ENCODE data around the gene CYP2R1. TPM values are rescaled to one million over a fixed set of nuclear protein-coding genes. Genes with fewer than 3 reads are reported as not detected.
A peak's percentile ranks its signal among the peaks of the same experiment; 100 is the strongest.

The CYP2R1 gene, protein sequence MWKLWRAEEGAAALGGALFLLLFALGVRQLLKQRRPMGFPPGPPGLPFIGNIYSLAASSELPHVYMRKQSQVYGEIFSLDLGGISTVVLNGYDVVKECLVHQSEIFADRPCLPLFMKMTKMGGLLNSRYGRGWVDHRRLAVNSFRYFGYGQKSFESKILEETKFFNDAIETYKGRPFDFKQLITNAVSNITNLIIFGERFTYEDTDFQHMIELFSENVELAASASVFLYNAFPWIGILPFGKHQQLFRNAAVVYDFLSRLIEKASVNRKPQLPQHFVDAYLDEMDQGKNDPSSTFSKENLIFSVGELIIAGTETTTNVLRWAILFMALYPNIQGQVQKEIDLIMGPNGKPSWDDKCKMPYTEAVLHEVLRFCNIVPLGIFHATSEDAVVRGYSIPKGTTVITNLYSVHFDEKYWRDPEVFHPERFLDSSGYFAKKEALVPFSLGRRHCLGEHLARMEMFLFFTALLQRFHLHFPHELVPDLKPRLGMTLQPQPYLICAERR
- 23.2 TPM for polyA plus RNA-seq (2013, experiment 1 of 4)
- polyA plus RNA-seq (2013, experiment 2 of 4): 20.6 TPM
- 19.2 TPM for polyA plus RNA-seq (2013, experiment 3 of 4)
- polyA plus RNA-seq (2013, experiment 4 of 4): 20.8 TPM

DNA sequence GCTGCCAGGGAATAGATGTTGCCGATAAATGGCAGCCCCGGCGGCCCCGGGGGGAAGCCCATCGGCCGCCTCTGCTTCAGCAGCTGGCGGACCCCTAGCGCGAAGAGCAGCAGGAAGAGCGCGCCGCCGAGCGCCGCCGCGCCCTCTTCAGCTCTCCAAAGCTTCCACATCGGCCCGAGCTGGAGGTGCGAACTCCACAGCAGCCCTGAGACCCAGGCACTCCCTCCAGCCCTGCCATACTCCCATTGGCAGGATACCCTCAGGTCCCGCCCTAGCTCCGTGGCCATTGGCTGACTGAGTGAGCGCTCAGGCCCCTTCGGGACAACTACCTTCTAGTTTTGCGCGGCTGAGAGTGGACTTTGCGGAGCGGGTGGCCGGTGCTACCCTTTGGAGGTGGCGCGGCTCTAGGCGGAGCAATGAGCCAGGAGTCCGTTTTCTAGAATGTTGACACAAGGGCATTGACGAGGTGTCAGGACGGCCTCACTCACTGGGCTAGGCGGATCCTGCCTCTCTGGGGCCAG, at the start of gene CYP2R1:
CYP2R1 (minus strand) TSS at position 196 of the 521 bp plus-strand sequence; CDS start at position 170, 26 bp downstream.
- Histone ChIP-seq H3K9me3 (ENCODE audit: control insufficient read depth, low read length) (no peaks in the 10 kb centered on the region), H3K4me1 (ENCODE audit: control insufficient read depth, insufficient read depth, low read length) (no peaks in the 10 kb centered on the region), H3K27me3 (ENCODE audit: control insufficient read depth, insufficient read depth, low read length, poor library complexity, severe bottlenecking) (peaks cover 11% of the 10 kb centered on the region), H3K36me3 (ENCODE audit: control insufficient read depth, insufficient read depth, low read length) (no peaks in the 10 kb centered on the region), H3K27ac (ENCODE audit: insufficient read depth, low read depth, low read length, poor library complexity, severe bottlenecking) (no peak within 1 kb of the TSS), H3K4me3 (ENCODE audit: insufficient read depth, low read depth, low read length) (peak within 1 kb of the TSS; percentile 50)
- WGBS, 2 experiments: 2 to 3% methylated on average over 36 of the region's 36 CpGs

DNA sequence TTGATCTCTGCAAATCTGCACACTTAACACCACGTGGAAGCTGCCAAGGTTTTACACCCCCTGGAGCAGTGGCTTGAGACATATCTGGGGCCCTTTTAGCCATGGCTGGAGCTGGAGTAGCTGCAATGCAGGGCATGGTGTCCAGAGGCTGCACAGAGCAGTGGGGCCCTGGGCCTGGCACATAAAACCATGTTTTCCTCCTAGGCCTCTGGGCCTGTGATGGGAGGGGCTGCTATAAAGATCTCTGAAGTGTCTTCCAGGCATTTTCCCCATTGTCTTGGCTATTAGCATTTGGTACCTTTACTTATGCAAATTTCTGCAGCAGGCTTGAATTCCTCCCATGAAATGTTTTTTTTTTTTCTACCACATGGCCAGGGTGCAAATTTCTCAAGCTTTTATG, 46.9 kb upstream of the CYP2R1 start:
- Histone ChIP-seq H3K27me3 (ENCODE audit: control insufficient read depth, insufficient read depth, low read length, poor library complexity, severe bottlenecking) (no peaks in the 10 kb centered on the region), H3K4me3 (ENCODE audit: insufficient read depth, low read depth, low read length) (no peak overlapping the region), H3K4me1 (ENCODE audit: control insufficient read depth, insufficient read depth, low read length) (no peaks in the 10 kb centered on the region), H3K9me3 (ENCODE audit: control insufficient read depth, low read length) (no peaks in the 10 kb centered on the region), H3K36me3 (ENCODE audit: control insufficient read depth, insufficient read depth, low read length) (no peaks in the 10 kb centered on the region), H3K27ac (ENCODE audit: insufficient read depth, low read depth, low read length, poor library complexity, severe bottlenecking) (no peak overlapping the region)
- WGBS, 2 experiments: 82 to 90% methylated on average over 1 of the region's 1 CpG

DNA sequence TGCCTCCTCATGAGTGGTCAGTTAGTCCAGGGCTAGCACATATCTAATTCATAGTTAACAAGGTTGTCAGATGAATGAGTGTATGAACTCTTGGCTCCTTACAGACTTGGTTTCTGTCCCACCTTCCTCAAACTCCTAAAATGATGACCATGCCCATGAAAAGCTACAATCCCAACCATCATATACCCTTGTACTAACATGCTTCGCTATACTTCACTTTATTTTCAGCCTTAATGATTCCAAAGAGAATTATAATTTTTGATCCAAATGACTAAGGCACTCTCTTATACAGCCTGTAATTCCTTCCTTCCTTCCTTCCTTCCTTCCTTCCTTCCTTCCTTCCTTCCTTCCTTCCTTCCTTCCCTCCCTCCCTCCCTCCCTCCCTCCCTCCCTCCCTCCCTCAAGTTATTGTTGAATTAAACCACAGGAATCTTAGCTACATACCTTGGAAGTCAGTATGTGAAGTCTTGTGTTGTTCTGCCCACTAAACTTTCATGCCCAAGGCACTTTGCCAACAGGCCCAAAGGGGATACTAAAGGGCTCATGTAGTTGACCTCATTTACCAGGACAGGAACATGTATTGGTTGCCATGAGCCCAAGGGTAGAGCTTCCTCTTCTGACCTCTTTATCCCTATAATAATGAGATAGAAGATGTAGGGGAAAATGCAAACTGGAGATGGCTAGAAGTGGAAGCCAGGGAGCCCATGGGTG, 42.8 kb upstream of the CYP2R1 start:
- 85 to 91% methylated on average over 1 of the region's 1 CpG for WGBS, 2 experiments
- H3K36me3 ChIP-seq (ENCODE audit: control insufficient read depth, insufficient read depth, low read length): no peaks in the 10 kb centered on the region

DNA sequence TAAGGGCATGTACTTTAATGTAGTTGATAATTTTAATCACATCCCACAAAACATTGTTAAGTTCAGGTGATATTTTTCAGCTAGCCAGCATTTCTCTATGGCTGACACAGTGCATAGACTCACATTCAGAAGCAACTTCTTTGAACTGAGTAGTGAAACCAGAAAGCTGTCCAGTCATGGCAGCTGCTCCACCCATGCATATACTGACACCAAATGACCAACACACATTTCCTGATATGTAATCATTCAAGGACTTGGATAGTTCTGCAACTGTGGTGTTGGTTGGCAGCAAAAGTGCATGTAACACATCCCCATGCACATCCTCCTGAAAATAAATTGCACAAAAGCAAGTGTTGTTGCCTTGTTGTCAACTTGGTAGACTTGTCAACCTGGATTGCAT, 40.4 kb upstream of the CYP2R1 start:
- Histone ChIP-seq H3K27me3 (ENCODE audit: control insufficient read depth, insufficient read depth, low read length, poor library complexity, severe bottlenecking) (no peaks in the 10 kb centered on the region), H3K36me3 (ENCODE audit: control insufficient read depth, insufficient read depth, low read length) (no peaks in the 10 kb centered on the region), H3K4me3 (ENCODE audit: insufficient read depth, low read depth, low read length) (no peak overlapping the region), H3K9me3 (ENCODE audit: control insufficient read depth, low read length) (no peaks in the 10 kb centered on the region), H3K4me1 (ENCODE audit: control insufficient read depth, insufficient read depth, low read length) (no peaks in the 10 kb centered on the region), H3K27ac (ENCODE audit: insufficient read depth, low read depth, low read length, poor library complexity, severe bottlenecking) (no peak overlapping the region)

More for the DNA sequence above, 42.8 kb upstream of the CYP2R1 start:
- no peaks in the 10 kb centered on the region for H3K4me1 ChIP-seq (ENCODE audit: control insufficient read depth, insufficient read depth, low read length)
- no peaks in the 10 kb centered on the region for H3K27me3 ChIP-seq (ENCODE audit: control insufficient read depth, insufficient read depth, low read length, poor library complexity, severe bottlenecking)
- H3K9me3 ChIP-seq (ENCODE audit: control insufficient read depth, low read length): no peaks in the 10 kb centered on the region
- H3K27ac ChIP-seq (ENCODE audit: insufficient read depth, low read depth, low read length, poor library complexity, severe bottlenecking): no peak overlapping the region
- no peak overlapping the region for H3K4me3 ChIP-seq (ENCODE audit: insufficient read depth, low read depth, low read length)

DNA sequence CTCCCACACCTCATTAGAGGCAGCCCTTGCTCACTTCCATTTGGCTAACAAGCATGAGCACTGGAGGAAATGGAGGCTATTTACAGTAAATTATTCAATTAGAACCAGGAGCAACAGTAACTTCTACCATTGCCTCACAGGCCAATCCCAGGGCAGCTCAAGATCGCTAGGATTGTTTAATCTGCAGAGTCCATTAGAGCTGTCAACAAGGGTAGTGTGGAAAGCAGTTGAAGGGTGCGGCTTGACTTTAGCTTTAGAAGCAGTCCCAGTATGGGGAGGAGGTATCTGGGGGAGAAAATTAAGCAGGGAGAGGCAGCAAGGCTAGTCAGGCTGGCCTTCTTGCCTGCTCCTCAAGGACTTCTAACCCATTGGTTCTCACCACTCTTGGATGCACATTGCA, 38.3 kb upstream of the CYP2R1 start:
- Histone ChIP-seq H3K27ac (ENCODE audit: insufficient read depth, low read depth, low read length, poor library complexity, severe bottlenecking) (no peak overlapping the region), H3K4me3 (ENCODE audit: insufficient read depth, low read depth, low read length) (no peak overlapping the region), H3K4me1 (ENCODE audit: control insufficient read depth, insufficient read depth, low read length) (no peaks in the 10 kb centered on the region), H3K9me3 (ENCODE audit: control insufficient read depth, low read length) (no peaks in the 10 kb centered on the region), H3K27me3 (ENCODE audit: control insufficient read depth, insufficient read depth, low read length, poor library complexity, severe bottlenecking) (no peaks in the 10 kb centered on the region), H3K36me3 (ENCODE audit: control insufficient read depth, insufficient read depth, low read length) (no peaks in the 10 kb centered on the region)
- WGBS, 2 experiments: 92 to 96% methylated on average over 2 of the region's 2 CpGs

DNA sequence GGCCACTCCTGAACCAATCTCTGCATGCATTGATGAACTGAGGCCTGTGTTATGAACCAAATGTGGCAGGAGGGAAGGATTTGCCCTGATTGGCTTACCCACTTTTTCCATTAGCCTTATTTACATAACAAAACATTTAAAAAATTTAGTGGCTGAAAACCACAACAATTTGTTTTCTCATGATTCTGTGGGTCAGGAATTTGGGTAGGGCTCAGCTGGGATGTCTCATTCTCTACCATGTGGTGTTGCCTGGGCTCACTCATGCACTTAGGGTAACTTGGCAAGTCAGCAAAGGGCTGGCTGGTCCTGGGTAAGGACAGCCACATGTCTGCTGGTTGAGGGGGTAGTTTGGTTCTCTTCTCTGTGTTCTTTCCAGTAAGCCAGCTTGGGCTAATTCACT, 35.1 kb upstream of the CYP2R1 start:
- no peak overlapping the region for H3K4me3 ChIP-seq (ENCODE audit: insufficient read depth, low read depth, low read length)
- H3K4me1 ChIP-seq (ENCODE audit: control insufficient read depth, insufficient read depth, low read length): no peaks in the 10 kb centered on the region
- no peak overlapping the region for H3K27ac ChIP-seq (ENCODE audit: insufficient read depth, low read depth, low read length, poor library complexity, severe bottlenecking)
- no peaks in the 10 kb centered on the region for H3K36me3 ChIP-seq (ENCODE audit: control insufficient read depth, insufficient read depth, low read length)
- H3K27me3 ChIP-seq (ENCODE audit: control insufficient read depth, insufficient read depth, low read length, poor library complexity, severe bottlenecking): no peaks in the 10 kb centered on the region
- no peaks in the 10 kb centered on the region for H3K9me3 ChIP-seq (ENCODE audit: control insufficient read depth, low read length)

DNA sequence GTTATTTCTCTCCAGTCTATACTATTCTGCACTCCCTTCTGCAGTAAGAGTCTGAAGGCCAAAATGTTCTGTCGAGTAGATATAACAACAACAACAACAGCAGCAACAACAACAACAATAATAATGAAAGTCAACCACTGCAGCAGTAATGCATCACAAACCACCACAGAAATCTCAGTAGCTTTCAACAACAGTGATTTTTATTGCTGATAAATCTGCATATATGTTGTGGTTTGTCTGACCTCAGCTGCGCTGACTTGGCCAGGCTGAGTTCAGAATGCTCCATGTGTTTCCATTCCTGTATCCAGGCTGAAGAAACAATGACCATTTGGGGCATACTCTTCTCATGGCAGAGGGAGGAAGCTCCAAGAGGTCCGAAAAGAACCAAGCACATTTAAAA, 32.3 kb upstream of the CYP2R1 start:
- no peak overlapping the region for H3K4me3 ChIP-seq (ENCODE audit: insufficient read depth, low read depth, low read length)
- no peaks in the 10 kb centered on the region for H3K4me1 ChIP-seq (ENCODE audit: control insufficient read depth, insufficient read depth, low read length)
- no peaks in the 10 kb centered on the region for H3K27me3 ChIP-seq (ENCODE audit: control insufficient read depth, insufficient read depth, low read length, poor library complexity, severe bottlenecking)
- WGBS, 2 experiments: 84 to 92% methylated on average over 3 of the region's 3 CpGs
- H3K9me3 ChIP-seq (ENCODE audit: control insufficient read depth, low read length): no peaks in the 10 kb centered on the region
- H3K36me3 ChIP-seq (ENCODE audit: control insufficient read depth, insufficient read depth, low read length): no peaks in the 10 kb centered on the region
- no peak overlapping the region for H3K27ac ChIP-seq (ENCODE audit: insufficient read depth, low read depth, low read length, poor library complexity, severe bottlenecking)

DNA sequence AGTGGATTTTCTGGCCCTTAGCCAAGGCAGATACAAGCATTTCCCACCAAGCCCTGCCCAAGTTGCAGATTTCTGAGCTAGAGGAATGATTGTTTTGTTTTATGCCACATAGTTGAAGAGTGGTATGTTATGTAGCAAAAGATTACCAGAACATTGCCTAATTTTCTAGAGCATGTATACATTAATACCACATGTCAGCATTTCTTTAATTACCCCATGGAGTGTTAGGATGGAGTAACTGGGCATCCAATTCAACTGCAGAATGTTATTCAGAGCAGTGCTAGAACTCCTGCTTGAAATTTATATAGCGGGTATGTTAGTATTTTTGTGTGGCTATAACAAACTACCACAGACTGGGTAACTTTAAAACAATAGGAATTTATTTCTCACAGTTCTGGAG, 24.4 kb upstream of the CYP2R1 start:
- Histone ChIP-seq H3K4me1 (ENCODE audit: control insufficient read depth, insufficient read depth, low read length) (no peaks in the 10 kb centered on the region), H3K36me3 (ENCODE audit: control insufficient read depth, insufficient read depth, low read length) (no peaks in the 10 kb centered on the region), H3K27ac (ENCODE audit: insufficient read depth, low read depth, low read length, poor library complexity, severe bottlenecking) (no peak overlapping the region), H3K27me3 (ENCODE audit: control insufficient read depth, insufficient read depth, low read length, poor library complexity, severe bottlenecking) (no peaks in the 10 kb centered on the region), H3K4me3 (ENCODE audit: insufficient read depth, low read depth, low read length) (no peak overlapping the region), H3K9me3 (ENCODE audit: control insufficient read depth, low read length) (no peaks in the 10 kb centered on the region)
- WGBS, 2 experiments: 73 to 100% methylated on average over 1 of the region's 1 CpG

DNA sequence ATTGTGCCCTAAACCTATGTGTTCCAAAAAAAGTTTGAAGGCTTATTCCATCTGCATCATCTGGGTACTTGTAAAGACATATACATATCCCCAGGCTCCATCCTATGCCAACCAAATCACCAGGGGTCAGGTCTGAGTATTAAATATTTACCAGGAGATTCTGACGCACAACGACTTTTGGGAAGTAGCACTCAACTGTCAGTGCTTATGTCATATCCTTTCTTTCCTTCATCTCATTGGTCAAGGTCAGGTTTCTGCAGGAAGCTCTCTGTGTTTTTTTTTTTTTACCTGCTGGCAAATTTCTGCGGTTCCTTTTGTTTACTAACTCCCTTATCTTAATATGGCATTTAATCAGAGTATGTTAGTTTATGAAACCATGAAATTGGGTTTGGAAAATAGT, 22.5 kb upstream of the CYP2R1 start:
- H3K4me3 ChIP-seq (ENCODE audit: insufficient read depth, low read depth, low read length): no peak overlapping the region
- H3K9me3 ChIP-seq (ENCODE audit: control insufficient read depth, low read length): no peaks in the 10 kb centered on the region
- no peaks in the 10 kb centered on the region for H3K4me1 ChIP-seq (ENCODE audit: control insufficient read depth, insufficient read depth, low read length)
- no peaks in the 10 kb centered on the region for H3K36me3 ChIP-seq (ENCODE audit: control insufficient read depth, insufficient read depth, low read length)
- 86 to 96% methylated on average over 2 of the region's 3 CpGs for WGBS, 2 experiments
- H3K27ac ChIP-seq (ENCODE audit: insufficient read depth, low read depth, low read length, poor library complexity, severe bottlenecking): no peak overlapping the region
- no peaks in the 10 kb centered on the region for H3K27me3 ChIP-seq (ENCODE audit: control insufficient read depth, insufficient read depth, low read length, poor library complexity, severe bottlenecking)

DNA sequence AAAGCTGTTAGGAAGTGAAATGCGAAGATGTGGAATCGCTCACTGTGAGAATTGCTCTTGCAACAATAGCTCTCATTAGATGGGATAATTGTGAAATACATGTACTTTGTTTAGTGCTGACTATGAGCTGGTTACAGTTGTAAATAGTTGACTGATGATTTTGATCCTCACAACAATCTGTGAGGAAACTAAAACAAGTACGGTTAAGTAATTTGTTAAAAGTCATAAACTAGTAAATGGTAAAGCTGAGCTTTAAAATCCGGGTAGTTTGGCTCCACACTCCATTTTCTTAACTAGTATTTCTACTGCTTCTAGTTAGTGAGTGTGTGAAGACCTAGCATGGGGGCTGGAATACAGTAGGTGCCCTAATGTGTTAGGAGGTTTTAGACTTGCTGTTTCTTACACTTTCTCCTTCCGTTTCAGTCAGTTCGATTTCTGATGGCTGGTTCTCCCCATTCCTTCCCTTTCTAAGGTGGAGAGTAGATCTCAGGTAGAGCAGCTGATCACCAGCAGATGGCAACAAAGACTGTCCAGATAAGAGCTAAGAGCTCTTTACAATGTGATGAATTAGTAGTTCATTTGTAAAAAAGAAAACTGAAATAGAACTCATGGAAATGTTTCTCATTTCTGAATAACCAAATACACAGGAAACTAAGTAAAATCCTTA, 16.3 kb upstream of the CYP2R1 start:
- Histone ChIP-seq H3K4me3 (ENCODE audit: insufficient read depth, low read depth, low read length) (no peak overlapping the region), H3K4me1 (ENCODE audit: control insufficient read depth, insufficient read depth, low read length) (no peaks in the 10 kb centered on the region)
- WGBS, 2 experiments: 61 to 66% methylated on average over 6 of the region's 6 CpGs

More for the DNA sequence above, 16.3 kb upstream of the CYP2R1 start:
- no peaks in the 10 kb centered on the region for H3K36me3 ChIP-seq (ENCODE audit: control insufficient read depth, insufficient read depth, low read length)
- no peaks in the 10 kb centered on the region for H3K27me3 ChIP-seq (ENCODE audit: control insufficient read depth, insufficient read depth, low read length, poor library complexity, severe bottlenecking)
- no peak overlapping the region for H3K27ac ChIP-seq (ENCODE audit: insufficient read depth, low read depth, low read length, poor library complexity, severe bottlenecking)
- no peaks in the 10 kb centered on the region for H3K9me3 ChIP-seq (ENCODE audit: control insufficient read depth, low read length)
